IPS-NIHi11 (cell line): Measurements from ENCODE around the gene MYLK4.
A peak's percentile ranks its signal among the peaks of the same experiment; 100 is the strongest.

ENCODE experiments used
- DNase-seq: peaks from one replicate; pipeline ENCODE4 v3.0.0; 2012; ENCODE audit warnings: mixed read lengths, low spot score

The MYLK4 gene

DNA sequence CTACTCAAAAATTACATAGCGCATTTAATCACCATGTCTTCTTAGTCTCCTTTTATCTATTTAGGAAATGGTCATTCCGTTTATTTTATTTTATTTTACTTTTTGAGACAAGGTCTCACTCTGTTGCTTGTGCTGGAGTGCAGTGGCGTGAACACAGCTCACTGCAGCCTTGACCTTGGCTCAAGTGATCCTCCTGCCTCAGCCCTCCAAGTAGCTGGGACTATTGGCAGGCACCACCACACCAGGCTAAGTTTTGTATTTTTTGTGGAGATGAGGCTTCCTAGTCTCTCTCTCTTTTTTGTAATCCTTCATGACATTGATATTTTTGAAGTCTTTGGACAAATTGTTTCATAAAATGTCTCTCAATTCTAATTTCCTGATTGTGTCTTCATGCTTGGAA, 4.7 kb upstream of the MYLK4 start:
- DNase-seq = no peak

DNA sequence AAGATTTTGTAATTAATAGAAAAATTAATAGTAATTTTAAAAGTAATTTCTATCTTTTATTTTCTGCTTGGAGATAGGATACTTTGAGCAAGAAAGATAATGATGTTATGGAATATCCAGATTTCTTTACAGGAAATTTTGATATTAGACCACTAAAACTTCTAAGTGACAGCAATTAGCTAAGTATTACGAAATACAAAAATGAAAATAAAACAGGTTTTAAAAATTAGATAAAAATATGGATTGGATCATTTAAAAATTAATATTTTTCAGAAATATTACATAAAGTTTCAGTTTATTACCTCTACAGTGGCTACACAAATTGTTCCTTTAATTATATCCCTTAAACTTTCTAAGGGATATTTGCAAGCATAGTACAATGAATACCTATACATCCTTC, 4.2 kb upstream of the MYLK4 start:
- DNase-seq = no peak

DNA sequence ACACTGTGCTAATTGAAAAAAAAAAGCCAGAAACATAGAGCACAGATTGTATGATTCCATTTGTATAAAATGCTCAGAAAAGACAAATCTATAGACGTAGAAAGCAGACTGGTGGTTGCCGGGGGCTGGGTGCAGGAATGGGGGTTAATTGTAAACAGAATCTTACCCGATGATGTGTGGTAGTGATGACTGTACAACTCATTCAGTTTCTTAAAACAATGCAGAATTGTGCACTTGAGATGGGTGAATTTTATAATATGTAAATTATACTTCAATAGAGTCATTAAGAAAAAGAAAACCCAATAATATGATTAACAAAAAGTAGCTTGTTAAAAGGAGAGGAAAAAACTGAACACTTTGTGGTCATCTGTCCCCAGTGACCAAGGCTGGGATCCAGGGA, 3.7 kb upstream of the MYLK4 start:
- no peak for DNase-seq

DNA sequence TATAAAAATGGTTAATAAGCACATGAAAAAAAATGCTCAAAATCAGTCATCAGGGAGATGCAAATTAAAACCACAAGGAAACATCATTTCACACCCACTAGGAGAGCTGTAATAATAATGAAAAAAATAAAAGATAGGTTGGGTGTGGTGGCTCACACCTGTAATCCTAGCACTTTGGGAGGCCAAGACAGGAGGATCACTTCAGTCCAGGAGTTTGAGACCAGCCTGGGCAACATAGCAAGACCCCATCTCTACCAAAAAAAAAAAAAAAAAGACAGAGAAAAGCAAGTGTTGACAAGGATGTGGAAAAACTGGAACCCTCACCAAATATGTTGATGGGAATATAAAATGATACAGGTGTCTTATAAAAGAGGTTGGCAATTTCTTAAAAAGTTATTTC, 3.0 kb upstream of the MYLK4 start:
- no peak for DNase-seq

DNA sequence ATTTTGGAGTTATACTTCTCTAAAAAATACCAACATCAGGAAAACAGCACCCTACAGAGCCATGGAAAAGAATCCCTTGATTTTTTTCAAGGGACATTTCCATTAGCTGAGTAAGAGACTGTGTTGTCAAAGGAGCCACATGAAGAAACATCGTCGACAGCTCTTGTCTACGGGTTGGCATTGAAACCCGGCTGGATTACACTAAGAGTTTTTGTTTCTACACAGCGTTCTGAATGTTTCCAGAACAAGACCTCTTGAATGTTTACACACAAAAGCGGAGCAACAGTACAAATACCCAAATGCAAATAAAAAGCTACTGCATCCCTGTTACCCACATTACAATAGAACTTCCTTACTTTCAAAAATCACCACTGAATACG, 2.4 kb upstream of the MYLK4 start:
- no peak for DNase-seq

DNA sequence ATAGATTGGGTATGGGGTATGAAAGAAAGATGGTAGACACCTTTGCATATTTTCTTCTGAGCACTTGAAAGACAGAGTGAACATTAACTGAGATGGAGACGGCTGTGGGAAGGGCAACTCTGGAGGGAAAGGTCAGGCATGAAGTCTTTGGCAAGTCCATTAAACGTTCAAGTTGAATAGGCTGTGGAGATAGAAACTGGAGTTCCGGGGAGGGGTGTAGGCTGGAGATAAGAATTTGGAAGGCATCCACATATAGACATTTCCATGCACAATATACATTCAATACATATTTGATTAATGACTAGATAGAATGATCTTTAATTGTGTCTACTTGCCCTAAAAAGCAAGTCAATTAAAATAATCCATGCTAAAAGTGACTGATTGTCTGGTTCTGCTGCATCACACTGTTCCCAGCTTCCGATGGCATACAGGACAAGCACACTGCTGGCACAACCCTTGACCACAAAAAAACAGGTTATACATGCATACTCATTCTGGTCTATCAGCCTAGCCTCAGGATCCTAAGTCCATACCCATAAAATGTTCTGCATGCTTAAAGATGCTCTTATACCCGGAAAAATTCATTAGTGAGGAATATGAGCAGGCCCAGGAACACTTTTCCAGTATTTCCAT, 1.9 kb upstream of the MYLK4 start:
- no peak for DNase-seq

DNA sequence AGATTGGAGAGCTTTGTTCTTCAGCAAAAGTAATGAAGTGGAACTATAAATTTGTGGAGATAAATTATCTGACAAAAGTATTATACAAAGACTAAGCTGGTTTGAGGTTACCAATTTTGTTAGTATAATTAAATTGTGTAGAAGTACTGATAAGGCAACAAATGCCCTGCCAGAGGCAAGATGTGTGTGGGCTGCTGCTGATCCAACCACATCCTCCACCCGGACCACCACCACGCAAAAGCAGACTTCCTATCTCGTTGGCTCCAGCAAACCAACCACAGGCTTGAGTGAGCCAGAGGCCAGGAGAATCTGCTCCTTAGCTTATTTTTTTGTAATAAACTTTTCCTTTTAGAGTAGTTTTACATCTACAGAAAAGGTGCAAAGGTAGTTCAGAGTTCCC, 1.1 kb upstream of the MYLK4 start:
- no peak for DNase-seq

DNA sequence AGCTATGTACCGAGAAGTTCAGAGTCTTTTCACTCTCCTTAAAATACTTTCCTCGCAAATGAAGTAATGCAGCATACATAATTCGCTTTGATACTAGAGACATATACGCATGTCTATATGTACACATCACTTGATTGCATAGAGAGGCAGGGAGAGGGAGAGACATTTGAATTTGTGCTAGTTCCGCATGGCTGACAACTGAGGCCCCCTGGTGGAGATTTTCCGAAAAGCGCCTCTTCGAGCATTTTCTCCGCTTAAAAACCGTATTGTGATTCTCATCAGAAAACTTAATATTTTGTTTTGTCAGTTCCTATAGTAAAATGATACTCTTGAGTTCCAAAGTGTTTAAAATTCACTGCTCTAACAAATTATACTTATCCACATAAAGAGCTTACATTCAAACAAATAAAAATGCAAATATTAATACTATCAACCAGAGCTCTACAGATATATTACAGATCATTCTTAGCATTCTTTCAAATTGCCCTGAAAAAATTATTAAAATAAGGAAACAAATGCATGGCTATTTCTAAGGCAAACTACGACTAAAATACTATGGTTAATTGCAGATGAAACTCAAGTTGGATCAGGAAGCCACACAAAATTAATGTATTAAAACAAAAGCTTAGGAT, 637 bp downstream of the MYLK4 start:
- peak; percentile 72 for DNase-seq

DNA sequence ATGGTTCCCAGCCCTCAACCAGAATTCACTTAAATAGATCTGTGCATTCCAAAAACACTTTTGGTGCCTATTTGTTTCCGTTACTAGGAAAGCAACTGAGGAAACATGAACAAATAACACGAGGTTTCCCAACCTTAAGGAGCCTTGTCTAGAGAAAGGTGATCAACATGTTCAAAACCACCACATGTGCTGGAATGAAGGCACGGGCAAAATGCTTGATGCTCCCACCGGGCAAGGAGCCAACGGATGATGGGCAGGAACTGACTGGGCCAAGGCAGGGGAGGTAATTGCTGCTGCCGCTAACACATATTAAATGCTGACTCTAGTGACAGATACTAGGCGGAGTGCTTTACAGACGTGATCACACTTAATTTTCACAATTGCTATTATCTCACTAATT, 2.5 kb downstream of the MYLK4 start:
- DNase-seq = no peak

DNA sequence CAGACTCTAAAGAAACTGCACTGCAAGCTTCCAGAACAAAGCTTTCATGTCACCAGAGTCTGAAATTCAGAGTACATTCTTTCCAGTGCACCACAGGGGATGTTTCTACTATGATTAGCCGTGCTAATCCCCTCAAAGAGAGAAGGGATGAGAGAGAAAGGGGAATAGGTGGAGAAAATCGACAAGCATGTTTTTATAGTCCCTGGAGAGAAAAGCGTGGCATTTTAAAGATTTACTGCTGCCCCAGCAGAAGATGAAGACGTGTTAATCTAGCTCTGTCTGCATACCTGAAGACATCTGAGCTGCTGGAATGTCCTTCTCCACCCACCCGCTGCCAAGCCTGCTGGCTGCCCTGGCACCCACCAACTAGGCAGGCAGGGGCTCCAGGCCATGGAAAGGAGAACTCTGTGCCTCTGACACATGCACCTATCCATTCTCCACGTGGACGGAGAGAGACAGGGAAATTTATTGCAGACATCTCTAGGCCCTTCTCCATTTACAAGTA, 4.1 kb downstream of the MYLK4 start:
- peak; percentile 39 for DNase-seq

DNA sequence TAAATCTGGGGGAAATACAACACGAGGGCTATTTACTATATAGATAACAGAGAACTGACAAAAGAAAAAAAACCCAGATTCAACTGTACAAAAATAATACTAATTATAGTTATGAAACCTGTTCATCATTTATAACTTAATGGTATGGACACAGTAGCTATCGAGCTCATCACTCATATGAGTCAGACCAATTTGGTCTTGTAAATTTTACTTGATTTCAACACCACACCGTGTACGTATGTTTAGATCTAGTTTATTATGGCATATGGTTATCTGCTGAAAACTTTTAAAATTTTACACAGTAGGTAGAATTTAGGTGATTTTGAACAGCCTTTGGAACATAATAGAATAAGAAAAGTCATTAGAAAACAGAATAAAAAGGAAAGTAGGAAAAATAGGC, 5.5 kb downstream of the MYLK4 start:
- no peak for DNase-seq

DNA sequence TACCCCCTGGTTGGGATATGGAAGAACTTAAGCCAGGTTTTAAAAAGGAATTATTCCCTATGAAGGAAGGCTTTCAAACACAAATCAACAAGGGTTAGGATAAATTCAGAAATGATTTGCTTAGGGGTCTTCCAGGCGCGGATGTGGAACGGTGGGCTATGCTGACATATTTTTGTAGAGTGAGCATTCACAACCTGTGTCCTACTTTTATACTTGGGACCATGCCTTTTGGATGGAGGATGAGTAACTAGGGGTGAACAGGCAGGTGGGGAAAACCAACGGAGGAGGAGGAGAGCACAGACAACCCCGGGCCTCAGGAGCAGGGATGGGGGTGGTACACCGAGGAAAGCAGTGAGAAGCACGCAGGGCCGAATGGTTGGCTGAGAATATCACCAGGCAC, 5.9 kb downstream of the MYLK4 start:
- DNase-seq = no peak

DNA sequence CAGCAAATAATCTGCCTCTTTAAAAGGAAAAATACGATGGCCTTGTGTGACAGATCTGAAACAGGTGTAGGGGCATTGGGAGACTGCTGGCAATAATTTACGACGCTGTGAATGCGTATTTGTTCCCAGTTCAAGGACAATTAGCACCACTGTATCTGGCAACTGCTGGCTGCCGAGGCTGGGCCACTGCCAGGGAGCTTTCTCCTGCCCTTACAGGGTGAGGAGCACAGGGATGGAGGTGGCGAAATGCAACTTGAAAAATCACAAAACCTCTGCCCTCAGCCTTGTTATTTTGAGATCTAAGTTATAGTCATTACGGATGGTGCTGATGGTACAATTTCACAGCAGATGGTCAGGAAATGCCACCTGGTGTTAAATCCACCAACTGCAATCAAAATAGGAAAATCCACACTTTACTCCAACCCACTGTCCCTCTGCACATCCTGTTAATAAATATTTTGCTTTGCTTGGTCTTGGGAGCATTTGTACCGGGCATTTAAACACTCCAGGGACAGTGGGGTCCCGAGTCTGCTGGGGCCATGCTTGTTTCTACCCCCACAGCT, 6.4 kb downstream of the MYLK4 start:
- no peak for DNase-seq

DNA sequence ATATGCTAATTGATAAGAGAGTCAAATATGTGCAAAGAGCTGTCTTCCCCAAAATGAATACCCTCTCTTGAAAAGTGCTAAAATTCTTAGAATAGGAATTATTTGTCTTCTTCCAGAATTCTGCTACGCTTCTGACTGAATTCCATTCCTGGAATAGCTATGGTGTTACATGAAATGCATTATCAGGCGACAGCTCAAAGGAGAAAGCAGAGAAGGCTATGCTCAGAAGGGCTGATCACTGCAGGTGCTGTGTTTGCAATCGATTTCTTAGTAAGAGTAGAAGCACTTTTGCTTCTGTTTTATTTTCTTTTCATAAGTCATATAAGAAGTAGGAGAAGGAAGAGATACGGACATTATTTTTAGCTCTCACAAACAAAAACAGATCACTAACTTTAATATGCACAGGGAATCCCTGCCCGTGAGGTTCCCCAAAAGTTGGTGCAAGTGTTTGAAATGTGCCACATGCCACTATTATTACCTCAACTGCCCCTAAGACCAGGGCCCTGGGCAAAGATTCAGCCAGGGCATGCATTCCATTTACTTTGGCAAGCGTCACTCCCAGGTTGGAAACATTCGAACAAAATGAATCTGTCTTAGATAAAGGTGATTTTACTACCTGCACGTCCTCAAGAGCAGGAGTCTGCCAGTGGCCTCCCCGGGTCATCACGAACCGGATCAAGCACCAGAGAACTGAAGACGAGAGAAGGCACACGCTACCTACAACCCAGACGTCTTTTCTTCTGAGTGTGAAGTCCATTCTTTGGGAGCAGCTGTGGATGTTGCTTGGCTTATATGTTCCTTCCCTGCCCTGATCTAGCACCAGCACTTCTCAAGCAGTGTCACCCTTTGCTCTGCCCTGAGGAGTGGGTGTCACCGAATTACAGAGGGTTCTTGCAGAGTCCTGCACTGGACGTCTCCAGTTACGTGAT, 7.2 kb downstream of the MYLK4 start:
- no peak for DNase-seq

DNA sequence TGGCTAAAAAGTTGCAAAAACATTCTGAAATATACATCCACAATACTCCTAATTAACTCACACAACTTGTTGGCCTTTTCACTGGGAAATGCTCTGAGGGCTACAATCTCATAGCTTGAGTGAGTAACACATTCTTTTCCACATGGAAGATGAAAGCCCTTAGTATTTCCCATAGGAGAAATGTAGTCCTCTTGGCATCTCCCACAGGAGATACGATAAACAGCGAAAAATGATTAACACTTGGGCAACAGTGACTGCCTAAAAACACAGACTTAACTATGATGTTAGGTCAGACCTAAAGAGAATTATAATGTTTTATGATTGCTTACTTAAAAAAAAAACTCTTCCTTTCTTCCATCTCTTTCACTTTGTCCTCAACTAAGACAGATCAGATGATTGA, 9.0 kb downstream of the MYLK4 start:
- no peak for DNase-seq

DNA sequence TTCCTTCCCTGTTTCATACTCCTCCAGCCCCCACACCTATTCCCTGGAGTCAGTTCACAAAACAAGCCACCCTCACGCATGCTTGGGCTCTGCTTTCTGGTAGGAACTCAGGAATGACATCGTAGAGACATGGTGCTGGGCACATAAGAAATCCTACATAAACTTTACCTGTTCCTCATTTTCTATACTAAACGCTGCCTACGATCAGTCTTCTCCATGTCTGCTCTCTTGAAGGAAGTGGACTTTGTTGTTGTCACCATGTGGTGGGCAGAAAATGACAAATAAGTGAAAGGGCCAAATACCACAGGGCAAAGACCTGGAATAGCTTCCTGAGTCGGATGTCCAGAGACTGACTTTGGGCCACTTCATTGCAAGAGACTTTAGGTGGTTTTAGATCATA, 10.1 kb downstream of the MYLK4 start:
- DNase-seq = no peak

DNA sequence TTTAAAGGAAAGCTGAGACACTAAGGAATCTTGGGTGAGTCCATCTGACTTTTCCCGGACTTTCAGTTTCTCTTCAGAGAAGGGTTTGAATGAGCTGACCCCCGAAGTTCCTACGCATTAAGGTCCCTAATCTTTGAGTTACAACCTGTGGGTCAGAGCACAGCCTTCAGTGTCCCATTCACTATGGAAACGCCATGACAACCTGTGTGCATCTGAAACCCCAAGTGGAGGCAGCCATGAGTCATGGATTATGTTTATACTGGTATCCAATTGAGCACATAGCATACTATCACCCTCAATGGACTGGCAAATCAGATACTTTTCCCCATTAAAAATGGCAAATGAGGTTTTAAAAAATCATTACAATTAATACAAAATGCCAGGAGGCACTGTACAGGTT, 11.4 kb downstream of the MYLK4 start:
- no peak for DNase-seq

DNA sequence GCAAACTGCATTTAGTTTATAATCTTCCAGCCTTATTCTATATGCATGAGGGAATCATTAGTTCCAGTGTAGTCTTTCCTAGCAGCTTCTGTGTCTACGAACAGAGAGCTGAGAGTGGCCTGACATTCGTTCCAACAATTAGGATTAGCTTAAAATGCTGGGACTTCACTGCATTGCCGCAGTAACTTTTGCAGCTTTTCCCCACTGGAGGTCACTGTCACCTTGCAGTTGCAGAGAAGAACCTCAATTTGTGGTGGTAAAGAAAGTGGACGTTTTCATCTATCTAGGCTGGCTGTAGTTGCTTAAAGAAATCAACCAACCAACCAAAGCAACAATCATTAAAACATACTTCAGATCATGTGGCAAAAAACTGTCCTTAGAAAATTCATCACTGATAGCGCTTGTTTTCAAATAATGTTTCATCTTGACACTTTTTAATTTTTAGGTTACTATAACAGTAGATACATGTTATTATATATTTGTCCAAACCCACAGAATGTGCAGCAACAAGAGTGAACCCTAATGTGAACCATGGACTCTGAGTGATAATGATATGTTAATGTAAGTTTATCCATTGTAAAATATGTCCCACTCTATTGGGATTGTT, 12.2 kb downstream of the MYLK4 start:
- DNase-seq = peak; percentile 62

DNA sequence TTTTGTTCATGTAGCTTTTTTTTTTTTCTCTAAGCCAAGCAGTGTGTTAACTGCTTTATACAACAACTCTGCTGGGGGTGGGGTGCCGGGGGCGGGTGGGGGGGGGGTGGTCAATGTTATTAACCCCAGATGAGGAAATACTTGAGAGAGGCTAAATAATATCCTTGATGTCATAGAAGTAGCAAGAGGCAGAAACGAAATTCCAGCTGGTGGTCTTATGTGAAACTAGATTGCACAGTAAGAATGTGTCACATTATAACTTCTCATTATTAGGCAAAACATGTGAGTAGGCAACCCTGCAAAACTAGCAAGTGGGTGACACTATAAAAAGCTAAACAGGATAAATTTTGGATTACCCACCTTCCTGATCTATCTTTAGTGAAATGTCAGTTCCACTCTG, 12.8 kb downstream of the MYLK4 start:
- no peak for DNase-seq

DNA sequence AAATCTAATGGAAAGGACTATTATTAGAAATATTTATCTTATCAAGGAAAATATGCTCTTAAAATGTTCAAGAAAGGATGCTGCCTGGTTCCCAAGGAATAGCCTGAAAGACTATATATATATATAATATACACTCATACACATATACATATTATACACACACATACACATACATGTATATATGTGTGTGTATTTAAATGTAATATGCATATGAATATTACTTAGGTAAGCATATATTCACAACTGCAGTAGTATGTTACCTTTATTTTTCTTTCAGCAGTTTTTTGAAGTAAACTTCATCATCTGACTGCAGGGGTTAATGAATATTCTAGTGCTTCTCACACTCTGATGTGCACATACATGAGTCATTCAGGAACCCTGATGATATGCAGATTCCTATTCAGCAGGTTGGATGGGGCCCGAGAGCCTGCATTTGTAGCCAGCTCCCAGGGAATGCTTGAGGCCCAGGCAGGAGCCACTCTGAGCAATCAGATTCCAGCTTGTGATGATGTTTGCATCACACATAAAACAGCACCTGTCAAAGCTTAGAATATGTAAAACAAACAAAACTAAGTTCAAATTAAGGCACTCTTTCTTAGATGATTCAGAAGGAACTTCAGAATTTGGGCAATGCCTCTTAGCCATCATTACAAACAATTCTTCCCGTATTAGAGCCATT, 16.1 kb downstream of the MYLK4 start:
- peak; percentile 38 for DNase-seq

DNA sequence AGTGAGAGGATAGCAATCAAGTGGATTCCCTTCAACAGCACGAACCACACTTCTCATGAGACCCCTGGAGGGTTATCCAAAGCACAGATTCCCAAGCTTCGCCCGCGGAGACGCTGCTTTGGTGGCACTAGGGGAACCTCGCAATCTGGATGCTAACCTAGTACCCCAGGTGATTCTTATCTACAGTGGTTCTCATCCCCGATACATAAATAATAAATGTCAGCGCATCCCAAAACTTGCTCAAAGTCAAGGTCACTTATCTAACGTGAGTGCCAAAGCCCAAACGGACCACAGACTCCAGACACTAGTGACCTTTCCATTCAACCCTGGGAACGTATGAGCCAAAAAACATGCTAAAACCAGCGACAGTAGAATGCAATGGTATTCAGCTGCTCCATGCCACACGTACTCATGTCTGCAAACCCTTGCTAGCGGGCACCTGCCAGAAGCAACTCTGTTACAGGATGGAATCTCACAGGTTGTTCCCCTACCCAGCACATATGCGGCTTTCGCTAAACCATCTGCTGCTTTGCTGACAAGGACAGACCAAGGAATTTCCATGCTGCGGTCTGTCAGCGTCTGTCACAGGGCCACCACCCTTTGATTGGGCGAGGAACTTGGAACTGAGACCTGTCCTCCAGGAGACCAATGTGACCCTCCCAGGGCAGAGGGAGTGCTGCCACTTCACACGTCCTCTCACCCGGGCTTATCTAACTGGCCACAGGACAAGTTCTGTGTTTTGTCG, 16.8 kb downstream of the MYLK4 start:
- no peak for DNase-seq
